GM21360 (cell line): ENCODE results near the gene RBM5.

Experiments
- ATAC-seq: cut with Tn5 transposase; IDR thresholded peaks from one replicate; pipeline ENCODE4 v1.9.1; 2021; ENCODE audit warnings: mild to moderate bottlenecking, moderate library complexity; ENCODE audit not compliant: unreplicated experiment

RBM5 gene

DNA sequence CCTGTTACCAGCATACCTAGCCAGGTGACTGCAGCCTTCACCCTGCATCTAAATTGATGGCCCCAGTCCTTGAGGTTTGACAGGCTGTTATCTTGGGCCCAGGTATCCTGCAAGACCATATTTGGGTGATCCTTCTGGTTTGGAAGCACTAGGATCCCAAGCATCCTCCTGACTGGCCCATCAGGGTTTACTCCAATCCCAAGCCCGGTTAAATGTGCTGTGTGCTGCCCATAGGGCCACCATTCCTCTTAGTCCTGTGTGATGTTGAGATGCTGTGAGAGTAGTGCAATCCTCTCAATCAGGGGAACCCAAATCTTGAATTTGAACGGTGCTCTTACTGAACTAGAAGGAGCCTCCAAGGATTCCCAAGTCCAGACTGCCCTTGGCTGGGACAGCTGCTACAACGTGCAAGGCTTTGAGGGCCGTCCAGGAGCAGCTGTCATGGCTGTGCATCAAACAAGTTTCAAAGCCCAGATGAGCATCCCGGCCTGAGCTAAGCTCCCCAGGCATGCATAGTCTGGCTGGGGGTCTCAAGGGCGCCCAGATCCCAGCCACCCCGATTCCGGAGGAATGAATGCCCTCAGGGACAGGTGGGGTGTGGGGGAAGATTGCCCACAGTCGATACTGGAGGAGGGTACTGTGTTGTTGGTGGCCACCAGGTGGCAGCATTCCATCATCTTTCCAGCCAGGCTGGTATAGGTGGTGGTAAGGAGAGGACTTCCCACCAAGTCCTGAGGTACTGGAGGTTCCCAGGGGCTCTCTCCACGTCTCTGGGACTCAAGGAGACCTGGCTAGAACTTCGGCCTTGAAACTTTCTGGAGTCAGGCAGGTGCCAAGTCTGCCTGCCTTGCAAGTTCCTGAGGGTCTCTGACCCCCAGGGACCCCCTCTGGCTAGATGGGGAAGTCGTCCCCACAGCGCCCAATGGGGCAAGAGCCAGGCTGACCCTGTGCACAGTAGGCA lies 32.6 kb downstream of the RBM5 start:
- ATAC-seq = no peak

DNA sequence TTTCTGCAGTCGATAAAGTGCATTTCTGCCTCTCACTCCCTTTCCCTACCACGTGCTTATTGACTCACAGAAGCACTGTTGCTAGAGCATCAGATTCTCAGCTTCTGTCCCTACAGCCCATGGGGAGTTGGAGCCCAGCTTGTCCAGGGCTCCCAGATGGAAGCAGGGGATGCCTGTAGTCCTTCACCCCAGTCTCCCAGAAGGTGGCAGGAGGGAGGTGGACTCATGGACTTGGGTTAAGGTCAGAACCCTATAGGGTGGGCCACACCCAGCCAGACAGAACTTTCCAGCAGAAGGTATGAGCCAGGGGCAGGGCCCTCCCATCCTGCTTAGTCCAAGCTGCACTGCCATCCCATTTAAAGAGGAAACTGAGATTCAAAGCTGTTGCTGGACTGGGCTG lies 33.4 kb downstream of the RBM5 start:
- no peak for ATAC-seq

DNA sequence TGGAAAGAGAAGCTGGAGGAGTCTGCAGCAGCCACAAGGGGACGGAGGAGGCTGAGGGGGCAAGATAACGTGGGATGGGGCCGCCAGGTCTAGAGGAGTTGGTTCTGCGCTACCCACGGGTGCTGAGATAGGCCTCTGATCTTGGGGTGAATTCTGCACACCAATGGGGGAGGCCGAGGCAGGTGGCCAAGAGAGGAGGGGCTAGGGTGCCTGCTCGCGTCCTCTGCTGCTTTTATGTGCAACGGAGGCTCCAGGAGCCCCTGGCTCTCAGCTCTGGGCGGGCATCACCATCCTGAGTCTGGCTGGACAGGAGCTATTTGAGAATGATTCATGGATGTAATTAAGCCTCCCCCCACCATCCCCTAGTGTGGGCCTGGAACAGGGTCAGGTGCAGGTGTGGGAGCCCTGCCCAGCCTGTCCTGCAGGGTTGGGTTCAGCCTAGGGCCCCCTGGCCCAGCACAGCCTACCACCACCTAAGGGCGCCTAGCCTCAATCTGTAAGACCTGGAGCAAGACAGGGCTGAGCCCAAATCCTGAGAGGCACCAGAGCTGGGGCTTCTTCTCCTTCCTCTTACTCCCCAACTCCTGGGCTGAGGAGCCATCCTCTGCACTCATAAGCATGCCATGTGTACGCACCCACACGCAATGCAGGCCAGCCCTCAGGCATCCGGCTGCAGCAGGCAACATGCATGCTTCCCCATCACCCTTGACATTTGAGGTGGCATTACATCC lies 34.1 kb downstream of the RBM5 start:
- no peak for ATAC-seq

DNA sequence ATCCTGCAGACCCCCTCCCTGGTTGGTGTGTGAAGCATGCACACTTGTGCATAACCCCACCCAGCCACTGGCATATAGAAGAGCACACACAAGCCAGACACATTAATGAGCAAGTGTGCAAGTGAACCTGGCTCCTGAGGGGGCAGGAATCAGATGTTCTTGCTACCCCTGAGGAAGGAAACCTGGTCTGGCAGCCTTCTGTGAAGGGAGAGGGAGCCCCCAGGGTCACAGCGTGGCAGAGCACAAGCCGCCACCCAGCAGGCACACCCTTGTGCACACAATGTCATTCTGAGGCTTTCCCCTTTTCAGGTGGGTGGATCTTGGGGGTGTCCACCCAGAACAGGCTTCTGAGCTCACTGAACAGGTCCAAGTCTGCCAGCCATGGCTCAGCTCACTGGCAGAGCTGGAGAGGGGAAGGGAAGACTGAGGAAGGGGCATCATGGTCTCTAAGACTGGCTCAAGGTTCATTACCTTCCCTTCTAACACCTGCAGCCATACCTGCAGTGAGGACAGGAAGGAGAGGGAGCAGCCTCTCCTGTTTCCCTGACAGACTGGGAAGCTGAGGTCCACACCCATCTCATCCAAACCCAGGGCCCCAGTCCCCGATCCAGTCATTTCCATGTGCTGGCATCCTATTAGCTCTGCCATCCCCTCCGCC lies 34.8 kb downstream of the RBM5 start:
- no peak for ATAC-seq

DNA sequence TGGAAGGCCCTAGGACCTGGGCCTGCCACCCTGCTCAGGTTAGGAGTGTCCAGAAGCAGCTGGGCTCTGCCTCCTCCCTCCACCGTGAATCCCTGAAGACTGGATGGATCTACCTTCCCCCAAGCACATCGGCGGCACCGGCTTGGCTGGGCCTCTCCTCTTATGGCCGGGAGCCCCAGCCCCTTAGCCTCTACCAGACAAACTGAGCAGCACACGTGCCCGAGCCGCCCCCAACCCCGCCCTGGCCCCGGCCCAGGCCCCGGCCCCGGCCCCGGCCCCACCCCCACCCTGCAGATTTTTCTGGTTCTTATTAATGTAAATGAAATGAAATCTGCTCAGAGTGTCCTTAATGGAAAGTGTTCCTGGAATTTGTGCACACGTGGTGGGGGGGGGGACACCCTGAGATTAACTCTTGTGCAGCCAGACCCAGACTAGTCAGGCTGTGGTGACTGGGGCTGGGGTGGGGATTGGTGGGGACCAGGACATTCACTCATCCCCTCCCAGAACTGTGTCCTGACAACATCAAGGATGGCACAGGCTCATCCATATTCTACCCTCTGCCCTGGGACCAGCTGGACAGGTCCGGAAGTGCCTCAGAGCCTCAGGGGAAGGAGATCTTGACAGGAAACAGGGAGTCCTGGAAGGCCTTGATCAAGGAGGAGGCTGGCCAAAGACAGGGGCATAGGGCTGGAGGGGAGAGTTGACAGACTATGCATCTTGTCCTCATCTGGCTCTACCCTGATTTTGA lies 35.5 kb downstream of the RBM5 start:
- no peak for ATAC-seq

DNA sequence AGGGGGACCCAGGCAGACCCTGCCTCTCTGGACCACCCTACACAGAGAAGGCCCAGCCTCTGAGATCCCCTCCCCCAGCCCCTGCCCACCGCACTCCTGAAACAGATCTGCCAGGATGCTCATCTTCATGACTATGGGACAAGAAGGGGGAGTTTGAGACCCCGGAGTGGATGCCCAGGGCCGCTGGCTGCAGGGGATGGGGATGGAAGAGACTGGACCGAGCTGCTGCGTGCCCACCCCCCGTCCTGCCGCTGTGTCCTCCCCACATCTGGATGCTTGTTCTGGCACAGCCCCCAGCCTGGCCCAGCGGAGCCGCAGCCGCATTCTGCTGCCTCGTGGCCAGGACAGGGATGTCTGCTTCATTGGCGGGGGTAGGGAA lies 36.1 kb downstream of the RBM5 start:
- ATAC-seq = no peak

DNA sequence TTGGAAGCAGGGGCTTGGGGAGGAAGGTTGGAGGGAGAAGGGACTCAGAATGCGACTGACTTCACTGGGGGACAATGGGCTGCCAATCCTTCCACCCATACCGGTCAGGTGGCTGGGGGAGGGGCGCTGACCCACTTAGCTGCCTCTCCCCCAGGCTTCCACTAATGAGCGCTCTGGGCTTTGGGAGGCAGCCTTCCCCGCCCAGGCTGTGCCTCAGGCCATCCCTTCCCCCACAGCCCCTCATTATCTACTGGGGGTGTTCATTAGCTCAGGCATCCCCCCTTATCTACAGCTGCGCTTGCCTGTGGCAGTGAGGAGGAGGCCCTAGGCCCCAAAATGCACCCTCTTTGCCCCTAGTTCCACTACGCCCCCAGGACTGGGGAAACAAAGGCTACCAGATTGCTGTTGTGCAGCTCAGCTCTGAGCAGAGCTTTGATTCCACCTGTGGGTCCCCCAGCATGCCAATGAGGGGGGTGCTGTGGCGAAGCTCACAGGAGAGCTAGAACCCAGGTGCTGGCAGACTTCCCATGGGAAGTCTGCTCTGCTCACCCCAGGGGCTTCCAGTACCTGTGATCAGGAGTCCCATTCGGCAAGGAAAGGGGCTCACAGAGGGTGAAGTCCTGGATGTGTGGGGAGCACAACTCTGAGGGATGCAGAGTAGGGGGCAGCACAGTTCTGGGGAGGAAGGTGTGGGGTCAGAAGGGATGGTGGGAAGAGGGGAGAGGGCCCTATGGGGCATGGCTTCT lies 37.0 kb downstream of the RBM5 start:
- ATAC-seq = no peak

DNA sequence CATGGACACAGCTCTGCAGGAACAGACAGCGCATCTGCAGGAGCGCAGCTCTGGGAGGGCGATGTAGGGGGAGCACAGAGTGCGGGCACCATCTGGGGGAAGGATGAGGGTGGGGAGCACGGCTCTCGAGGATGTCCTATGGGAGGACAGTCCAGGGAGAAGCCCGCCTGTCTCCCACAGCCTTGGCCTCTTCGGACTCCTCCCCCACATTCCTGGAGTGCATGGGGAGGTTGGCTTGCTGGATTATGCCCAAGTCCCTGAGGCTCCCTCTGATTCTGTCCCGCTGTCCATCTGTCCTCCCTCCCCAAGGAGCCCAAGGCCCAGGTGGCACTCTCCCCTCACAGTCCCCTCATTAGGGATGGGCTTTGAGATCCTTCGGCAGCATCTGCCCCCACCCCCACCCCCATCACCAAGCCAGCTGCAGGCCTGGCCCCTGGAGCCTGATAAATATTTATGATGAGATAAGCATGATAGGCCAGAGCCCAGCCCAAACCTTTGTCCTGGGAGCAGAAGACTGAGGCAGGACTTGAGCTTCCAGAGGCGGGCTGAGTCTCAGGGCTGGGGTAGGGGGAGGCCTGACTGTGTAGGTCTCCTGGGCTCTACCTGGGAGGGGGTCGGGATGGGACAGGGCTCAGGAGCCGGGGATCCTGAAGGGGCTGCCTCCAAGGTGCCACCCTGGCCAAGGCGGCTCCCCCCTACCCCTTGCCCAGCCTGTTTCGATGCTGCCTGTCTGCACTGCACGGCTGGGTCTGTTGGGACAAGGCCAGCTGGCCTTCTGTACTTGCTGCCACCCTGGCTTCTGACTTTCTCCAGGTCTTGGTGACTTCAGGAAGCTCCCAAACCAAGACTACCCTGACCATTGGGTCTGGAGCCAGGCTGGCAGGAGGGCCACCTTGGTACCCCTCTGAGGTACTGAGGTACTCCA lies 37.8 kb downstream of the RBM5 start:
- no peak for ATAC-seq

DNA sequence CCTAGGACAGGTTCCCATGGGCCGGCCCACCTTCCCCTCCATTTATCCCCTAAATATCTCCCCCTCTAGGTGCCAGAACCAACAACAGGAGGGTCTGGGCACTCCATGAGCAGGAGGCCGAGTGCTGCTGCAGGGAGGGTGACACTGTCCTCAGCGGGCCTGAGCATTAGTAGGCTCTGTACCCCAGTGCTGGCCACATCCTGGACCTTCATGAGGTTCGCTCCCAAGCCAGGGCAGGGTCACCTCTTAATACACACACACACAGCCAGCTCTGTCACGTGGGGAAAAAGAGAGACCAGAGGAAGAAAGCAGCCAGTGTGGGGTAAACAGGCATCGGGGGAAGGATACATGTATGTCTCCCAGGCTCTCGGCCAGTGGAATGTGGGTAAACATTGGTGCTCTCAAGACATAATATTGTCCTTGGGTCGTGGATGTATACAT lies 38.6 kb downstream of the RBM5 start:
- ATAC-seq = no peak

DNA sequence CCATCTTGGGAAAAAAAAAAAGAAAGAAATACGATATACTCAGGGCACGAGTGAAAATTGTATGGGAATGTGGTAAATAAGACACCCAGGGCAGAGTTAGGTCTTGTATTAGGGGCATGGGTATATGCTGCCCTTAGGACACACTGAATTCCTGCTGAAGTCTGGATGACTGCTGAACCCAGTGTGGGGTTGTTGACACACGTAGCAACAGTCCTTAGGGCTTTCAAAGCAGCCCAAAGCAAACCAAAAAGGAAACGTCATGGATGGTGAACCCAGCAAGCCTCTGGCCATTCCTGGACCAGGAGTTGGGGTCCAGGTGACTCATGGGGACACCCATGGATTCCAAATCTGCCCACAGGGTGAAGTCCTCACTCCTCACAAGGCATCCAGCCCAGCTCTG lies 39.3 kb downstream of the RBM5 start:
- no peak for ATAC-seq

DNA sequence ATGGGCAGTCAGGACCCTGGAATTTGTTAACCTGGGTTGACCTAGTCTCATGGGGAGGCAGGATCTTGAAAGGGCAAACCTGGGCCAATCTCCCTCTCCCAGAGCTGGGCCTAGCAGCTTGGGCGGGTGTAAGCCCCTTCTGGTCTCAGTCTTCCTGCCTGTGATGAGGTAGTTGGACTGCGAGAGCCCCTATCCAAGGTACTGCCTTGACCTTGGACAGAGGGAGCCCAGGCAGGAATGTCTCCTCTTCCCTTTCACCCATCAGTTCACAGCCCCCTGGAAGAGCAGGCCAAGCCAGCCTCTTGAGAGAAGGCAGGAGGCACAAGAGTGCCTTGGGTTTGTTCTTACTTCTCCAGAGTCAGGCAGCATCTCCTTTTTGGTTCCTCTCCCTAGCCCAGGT lies 41.7 kb downstream of the RBM5 start:
- ATAC-seq = no peak

DNA sequence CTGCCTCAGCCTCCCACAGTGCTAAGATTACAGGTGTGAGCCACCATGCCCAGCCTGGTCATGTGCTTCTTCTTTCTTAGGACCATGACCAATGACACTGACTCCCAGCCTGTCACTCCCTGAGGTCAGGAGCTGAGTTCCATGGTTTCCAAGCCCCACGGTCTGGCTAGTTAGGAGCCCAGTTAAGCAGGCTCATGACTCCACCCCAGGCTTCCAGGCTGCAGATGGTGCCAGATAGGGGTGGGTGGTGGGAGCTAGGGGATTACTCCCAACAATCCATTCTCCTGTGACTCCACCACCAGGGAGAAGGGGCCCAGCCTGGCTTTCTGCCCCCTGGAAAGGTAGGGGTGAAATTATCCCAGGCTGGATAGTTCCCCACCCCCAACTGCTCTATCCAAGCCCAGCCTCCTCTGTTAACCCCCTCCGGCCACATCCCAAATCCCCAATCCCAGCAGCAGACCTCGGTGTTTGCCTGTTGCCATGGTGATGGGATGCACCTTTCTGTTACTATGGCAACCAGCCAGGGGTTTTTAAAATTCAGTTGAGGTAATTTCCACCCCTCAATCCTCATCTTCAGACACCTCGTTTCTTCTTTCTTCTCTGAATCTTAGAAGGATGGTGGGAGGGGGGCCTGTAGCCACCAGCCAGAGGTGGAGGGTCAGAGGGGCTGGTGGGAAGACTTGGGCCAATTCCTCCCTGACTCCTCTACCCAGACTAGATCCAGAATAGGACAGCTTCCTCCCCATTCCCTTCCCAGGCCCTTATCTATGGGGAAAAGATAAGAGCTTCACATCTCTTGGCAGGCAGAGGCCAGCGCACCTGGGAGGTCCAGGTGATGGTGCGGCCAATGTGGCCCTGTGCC lies 43.9 kb downstream of the RBM5 start:
- ATAC-seq = no peak

DNA sequence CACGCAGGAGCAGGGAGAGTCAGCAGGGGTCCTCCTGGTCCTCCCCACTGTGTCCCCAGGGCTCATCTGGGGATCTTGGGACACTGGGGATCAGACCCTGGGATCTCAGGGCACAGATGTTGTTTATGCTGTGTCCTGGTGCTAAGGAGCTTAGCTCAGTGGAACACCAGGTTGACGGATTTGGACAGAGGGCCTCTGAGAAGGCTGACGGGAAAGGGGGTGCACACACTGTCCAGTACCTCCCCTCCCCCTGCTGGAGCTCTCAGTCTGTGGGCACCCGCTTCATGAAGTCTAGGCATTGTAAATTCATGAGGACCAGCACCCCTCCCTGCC lies 44.5 kb downstream of the RBM5 start:
- ATAC-seq = no peak

DNA sequence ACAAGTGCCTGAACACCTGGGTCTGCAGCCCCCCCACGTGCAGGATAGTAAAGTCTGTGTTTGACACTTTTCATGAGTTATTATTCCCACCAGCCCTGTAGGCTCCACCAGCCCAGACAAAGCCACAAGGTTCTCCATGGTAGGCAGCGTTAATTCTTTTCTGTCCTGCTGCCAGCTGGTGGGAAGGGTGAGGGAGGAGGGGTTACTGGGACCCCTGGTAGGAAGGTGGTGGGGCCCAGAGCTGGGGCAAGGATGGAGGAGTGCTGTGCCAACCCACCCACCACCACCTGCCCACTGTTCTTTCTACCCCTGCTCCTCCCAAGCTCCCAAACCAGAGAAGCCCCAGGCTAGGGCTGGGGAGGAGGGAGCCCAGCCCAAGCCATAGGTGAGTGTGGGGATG lies 45.6 kb downstream of the RBM5 start:
- ATAC-seq = no peak

DNA sequence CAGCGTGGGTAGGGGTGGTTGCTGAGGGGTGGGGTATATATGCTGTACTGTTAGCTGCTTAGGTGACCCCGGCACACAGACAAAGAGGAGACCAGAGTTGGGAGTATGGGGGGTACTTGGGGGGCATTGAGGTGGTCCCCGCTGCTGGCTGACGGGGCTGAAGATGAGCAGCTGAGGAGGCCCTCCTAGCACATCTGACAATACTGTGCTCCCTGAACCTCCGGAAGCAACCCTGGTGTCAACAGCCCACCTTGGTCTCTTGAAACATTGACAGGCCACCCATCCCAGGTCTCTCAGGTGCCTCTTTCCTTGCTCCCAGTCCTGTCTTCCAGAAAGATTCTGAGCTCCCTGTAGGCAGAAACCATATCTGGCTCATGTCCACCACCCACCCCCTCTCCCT lies 47.2 kb downstream of the RBM5 start:
- no peak for ATAC-seq

DNA sequence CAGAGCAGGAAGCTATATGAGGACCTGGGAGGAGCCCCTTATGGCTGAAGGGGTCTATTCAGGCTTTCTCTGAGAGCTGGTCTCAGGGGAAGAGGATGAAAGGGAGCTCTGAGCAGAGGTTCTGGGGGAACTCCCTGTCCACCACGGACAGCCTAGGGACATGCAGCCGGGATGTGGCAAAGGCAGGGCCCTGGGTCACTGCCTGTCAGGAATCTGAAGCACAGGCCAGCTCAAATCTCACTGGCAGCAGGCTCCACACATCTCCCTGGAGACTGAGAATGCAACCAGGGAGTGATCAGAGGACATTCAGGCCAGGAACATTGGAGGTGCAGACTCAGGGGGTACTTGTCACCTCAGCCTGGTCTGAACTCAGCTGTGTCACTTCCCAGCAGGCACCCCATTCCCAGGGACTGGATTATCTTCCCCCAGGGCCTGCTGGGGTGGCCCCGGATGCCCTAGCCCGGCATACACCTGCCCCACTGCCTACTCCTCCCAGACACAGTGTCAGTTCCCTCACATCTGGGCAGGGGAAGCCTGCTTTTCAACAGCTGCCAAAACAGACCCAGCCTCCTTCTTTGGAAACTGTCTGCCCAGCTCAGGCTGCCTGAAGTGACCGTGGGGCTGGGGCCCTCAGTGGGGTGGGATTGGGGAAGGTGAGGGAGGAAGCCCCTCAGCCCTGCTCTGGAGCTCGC lies 48.1 kb downstream of the RBM5 start:
- no peak for ATAC-seq

DNA sequence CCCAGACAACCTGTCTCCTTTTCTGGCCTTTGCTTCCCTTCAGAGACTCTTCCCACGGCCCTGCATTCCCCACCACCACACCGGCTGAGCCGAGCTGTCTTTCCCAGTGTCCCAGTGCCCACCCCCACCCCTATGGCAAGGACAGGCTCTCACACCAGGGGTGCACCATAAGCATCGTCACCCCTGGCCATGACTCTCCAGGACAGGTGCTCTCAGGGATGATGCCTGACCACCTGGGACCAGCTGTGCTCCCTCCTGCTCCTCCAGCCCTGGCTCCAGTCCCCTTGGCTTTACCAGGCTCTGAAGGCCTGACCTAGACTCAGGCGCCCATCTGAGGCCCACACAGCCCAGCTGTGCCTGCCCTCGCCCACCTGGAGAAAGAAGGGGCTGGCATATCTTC lies 48.8 kb downstream of the RBM5 start:
- ATAC-seq = no peak
